ENCODE measurements around the gene PHF12.
A peak's percentile ranks its signal among the peaks of the same experiment; 100 is the strongest.
"Not testable (repeated sequence)": the region's sequence is repeated elsewhere in the genome, so short reads cannot be mapped to it uniquely, and the experiment has no call there.

Gene PHF12

DNA sequence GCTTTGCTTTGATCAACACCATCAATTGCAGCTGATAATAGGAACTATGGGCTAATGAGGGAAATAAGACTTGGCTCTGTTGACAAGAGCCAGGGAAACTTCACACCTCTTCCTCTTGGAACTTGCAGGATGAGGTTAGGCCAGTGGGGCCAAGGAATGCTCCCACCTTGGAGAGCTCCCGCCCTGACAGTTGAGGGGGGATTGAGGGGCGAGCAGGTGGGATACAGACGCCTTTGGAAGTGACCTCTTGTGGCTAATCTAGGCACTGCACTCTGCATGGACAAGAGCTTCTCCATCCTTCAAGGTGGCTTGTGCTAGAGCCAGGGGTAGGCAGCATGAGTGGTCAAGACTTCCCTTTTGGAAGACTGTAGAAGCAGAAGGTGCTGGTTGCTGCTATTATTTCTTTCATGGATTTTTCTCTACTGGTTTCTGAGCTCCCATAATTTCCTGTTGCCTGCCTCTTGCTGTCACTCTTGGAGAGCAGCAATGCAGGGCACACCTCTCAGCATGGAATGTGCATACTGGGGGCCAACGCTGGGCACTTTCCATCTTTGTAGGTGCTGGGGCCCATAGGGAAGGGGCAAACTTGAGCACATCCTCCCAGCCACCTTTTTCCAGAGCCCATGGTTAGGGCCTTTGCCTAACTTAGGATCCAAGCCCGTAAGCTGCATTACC, 2.3 kb upstream of the PHF12 start:
- DNase-seq, result no peak

DNA sequence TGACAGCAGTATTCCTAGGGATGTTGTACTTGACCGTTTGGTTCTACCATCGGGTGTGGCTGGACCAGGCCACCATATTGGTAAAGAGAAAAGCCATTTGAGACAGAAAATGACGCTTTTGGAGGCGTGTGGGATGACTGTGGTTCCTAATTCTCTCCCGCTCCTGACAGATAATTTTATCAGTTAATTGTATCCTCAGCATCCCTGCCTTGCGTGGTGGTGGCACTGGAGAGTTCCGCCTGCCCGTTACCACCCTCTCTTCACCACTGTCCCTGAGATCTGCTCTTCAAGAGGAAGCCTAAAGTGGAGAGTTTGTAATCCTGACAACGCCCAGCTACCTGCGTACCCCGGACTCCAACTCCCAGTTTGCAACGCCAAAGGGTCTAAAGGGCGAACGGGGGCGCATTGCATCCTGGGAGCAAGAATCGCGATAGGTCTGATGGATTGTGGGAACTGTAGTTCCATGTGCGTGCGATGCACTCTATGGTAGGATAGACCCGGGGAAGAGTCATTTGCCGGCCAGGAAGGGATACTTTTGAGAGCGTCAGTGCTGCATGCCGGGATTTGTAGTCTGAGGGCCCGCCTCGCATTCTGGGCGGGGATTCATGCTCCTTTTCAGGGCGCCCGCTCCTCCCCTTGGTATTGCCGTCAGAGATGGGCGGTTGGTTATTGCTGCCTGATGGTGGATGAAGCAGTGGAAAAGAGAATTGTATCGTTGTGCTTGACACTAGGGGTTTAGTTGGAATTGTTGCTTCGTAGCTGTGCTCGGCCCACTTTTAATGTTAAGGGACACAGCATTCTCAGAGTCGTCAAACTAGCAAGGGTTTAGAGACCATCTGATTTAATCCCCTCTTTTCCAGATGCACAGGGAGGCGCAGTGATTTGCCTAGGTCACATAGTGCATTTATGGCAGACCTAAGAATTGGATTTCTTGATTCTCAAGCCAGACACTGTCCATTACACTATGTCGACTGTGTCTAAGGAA, 965 bp upstream of the PHF12 start:
- DNase-seq, result peak; percentile 90

DNA sequence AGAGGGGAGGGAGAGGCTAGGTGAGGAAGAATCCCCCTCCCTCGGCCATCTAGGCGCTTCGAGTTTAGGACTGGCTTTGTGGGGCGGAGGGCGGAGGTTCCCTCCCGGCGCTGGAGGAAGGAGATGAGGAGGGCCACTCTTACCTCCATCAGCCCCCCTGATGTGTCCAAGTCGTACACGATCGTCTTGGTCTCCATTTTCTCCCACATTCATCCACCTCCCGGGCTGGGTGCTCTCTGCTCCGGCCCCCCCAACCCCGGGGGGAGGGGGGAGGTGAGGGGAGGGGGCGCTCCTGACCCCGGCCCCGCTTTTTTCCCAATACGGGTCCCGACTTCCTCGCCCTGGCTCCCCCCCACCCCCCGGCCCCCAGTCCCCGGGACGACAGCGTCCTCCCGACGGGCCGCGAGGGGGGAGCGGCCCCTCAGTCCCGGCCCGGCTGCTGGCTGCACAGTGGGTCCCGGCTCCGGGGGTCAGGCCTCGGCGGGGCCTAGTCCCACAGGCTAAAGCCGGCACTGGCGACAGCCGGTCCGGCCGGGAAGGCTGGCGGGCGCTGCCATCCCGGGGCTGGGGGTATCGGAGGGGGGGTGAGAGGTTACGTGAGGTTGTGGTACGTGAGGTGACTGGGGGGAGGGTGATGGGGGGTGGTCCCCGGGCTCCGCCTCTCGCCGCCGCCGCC, 428 bp downstream of the PHF12 start:
- no peak for DNase-seq

GRCh38 chr17:28950017-28950751, 1.1 kb downstream of the PHF12 start:
- DNase-seq, result no peak

DNA sequence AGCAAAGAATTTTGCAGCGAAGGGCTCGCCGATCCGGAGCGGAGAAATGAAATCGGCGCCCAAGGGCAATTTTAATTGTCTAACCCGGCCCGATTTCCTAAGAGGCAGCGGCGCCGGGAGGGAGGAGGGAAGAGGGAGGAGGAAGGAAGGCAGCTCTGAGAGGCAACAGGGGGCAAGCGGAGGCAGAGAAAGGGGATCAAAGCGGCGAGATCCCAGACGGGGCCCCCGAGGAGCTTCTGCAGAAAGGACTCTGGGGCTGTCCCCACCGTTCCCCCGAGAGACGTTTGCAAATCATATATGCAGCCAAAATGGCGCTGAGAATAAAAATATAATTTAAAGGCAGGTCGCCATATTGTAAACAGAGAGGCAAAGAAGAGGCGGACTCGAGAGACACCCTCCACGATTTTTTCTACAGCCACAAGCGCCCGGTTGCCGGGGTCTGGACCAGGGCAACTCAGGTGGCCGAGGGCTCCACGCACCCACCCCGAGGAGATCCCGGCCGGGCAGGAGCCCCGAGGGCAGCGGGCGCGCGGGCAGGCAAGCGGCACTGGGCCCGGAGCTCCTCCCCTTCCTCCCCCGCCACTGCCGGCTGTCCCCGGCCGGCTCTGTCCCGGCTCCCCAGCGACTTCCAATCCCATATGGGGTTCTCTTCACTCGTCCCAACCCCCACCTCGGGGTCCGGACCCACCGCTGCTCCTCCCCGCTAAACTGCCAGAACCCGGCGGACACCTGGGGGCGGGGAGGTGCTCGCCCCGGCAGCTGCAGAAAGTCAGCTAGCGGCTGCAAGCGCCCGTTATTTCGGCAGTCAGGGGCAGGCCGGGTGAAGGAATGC, 1.9 kb downstream of the PHF12 start:
- DNase-seq, result no peak

GRCh38 chr17:28948873-28949184, 2.5 kb downstream of the PHF12 start:
- no peak for DNase-seq

- no peak for DNase-seq
Observed at GRCh38 chr17:28948342-28948741, 3.0 kb downstream of the PHF12 start.

- DNase-seq, result no peak
Observed at GRCh38 chr17:28947639-28948038, 3.7 kb downstream of the PHF12 start.

DNA sequence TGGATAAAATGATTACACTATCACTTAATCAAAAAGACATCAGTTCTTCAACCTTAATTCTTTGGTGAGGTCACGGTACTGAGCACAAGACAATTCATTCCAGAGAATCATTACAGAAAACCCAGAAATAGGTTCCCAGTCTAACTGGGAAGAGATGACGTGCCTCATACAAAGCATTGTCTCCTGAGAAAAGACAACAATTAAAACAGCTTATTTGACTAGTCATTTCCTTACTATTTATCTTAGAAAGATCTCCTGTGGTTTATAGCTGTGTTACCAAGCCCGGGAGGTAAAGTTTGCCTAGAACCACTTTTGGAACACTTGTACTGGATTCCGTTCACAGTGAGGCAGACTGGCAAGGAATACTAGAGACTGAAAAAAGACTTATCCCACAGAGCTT, 5.1 kb downstream of the PHF12 start:
- DNase-seq, result no peak

- DNase-seq, result no peak
Observed at GRCh38 chr17:28944862-28945741, 6.2 kb downstream of the PHF12 start.

DNA sequence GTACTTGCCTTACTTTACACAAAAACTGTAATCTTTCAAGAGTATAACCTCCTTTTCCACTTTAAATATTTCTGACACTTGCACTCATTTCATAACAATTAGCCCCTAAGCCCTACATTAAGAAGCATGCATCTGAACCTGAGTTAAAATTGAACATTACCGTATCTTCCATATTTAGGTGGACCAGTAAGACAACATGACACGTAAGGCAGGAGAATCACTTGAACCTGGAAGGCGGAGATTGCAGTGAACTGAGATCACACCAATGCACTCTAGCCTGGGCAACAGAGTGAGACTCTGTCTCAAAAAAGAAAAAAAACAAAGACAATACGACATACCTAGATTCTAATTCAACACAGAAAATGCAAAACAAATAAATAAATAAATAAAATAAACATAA, 7.0 kb downstream of the PHF12 start:
- no peak for DNase-seq

DNA sequence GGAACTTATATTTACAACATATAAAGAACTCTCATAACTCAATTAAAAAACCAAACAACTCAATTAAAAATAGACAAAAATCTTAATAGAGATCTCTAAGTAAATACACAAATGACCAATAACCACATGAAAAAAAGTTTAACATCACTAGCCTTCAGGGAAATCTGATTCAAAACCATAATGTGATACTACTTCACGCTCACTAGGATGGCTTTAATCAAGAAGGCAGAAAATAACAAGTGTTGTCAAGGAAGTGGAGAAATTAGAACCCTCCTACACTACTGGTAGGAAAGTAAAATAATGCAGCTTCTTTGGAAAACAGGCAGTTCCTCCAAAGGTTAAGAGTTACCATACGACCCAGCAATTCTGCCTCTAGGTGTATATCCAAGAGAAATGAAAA, 8.4 kb downstream of the PHF12 start:
- no peak for DNase-seq

GRCh38 chr17:28941251-28941650, 10.1 kb downstream of the PHF12 start:
- DNase-seq, result no peak

GRCh38 chr17:28940675-28941074, 10.6 kb downstream of the PHF12 start:
- DNase-seq, result no peak

- no peak for DNase-seq
Observed at GRCh38 chr17:28940142-28940541, 11.2 kb downstream of the PHF12 start.

GRCh38 chr17:28938552-28938951, 12.8 kb downstream of the PHF12 start:
- DNase-seq, result no peak

DNA sequence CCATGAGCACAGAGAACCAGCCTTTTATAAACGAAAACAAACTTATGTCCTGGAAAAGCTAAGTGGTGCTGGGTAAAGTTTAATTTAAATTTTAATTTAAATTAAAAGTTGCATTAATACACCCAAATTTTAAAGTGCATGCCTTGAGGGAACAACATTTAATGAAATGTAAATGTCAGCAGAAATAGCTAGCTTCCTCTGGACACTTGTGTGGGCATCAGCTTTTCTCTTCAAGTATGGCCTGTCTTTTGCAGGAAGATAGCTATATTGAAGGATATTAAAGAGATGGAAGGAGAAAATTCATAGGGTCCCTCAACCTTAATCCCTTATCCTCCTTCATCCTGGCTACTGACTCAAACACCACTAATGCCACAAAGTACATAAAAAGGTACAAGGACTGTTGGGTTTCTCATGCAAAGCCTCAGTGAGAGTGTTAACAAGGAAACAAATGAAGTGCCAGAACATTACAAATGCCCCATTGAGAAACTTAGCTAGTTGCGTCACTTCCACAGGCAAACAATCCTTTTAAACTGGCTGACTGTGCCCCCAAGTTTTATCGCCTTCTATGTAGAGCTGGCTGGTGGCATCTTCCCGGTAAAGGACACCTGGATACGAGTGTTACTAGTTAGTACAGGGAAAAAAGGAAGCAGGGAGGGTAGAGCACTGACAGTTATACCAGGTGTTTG, 14.1 kb downstream of the PHF12 start:
- DNase-seq, result no peak

GRCh38 chr17:28935744-28936460, 15.4 kb downstream of the PHF12 start:
- no peak for DNase-seq

GRCh38 chr17:28934508-28934907, 16.8 kb downstream of the PHF12 start:
- DNase-seq, result not testable (repeated sequence)

DNA sequence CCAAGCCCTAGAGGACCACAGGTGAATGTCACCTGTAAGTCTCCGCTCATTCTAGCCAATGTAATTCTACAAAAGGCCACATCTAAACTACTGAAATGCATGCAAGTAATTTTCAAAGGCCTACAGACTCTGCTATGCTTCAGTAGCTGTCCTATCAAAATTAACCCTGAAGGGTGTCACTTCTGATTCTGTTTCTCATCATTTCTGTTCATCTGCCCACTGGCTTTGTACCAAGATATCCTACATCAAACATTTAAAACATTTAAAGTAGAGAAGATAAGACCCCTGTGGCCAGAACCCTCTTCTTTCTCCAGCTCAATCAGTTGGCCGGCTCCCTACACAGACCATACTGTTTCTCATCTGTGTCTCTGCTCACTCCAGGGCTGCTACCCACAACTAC, 21.5 kb downstream of the PHF12 start:
- no peak for DNase-seq
